NCI-H2196 (cell line): ENCODE results near the gene FAM241B.
A peak's percentile ranks its signal among the peaks of the same experiment; 100 is the strongest.

Experiments
- DNase-seq: peaks from one replicate; lab custom pipeline; 2025; ENCODE audit not compliant: unreplicated experiment; lab: John Stamatoyannopoulos, UW

Gene FAM241B

DNA sequence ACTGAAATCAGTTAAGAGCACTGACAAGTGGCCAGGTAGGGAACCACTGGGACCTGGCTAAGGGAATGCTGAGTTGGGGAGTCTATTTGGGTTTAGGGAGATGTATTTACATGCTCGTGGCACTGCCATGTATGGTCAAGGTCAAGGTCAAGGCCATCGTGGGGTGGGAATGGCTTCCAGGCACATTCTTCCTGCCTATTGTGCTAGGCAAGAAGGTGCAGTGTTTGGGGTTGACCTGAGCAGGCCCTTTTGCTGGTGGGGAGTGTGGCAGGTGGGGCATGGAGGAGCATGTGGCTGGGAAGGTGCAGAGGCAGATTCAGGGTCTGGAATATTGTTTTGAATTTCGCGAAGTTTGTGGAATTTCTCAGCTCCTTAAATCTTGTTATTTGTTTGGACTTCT, 17.8 kb downstream of the FAM241B start:
- DNase-seq, result no peak

DNA sequence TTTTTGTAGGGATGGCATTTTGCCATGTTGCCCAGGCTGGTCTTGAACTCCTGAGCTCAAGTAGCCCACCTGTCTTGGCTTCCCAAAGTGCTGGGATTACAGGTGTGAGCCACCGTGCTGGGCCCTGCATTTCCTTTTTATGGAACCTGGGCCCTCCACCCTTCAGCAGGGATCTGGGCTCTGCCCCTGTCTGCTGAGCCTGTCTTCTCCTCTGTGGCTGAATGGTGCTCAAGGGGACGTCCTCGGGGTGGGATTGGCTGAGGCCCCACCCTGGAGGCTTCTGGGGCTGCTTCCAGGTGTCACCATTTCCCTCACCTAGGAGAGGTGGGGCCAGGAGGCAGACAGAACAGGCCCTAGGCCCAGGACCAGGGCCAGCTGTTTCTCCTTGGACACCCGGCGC, 18.4 kb downstream of the FAM241B start:
- no peak for DNase-seq

DNA sequence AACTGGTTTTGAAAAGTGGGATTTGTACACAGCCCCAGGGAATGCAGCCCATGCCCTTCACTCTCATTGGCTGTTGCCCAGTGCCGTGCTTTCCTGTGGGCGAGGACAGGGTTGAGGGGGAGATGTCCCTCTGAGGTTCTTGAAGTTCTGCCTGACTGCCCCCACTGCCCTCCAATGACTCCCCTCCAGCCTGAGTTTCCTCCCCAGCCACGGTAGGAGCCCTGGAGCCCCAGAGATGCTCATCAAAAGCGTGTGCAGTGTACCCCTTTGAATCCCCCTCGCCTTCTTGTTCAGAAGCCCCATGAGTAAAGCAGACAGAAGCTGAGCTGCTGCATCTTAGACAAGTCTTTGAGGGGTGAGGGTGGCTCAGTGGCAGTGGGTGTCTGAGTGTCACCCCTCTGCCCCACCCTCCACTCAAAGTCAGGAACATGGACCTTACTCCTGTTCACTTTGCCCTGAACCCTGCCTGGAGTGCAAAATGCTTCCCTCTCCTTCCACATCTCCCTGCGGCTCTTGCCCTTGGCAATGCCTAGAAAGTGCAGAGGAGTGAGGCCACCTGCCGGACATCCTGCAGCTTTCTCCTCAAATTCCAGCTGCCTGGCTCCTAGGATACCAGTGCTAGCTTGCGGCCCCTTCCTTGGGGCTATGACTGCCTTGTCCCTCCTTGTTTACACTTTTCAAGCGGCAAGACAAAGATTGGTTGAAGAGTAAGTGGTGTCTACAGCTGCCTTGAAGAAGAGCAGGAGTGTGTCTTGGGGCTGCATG, 19.9 kb downstream of the FAM241B start:
- no peak for DNase-seq

GRCh38 chr10:69650589-69651261, 20.7 kb downstream of the FAM241B start:
- DNase-seq, result no peak

DNA sequence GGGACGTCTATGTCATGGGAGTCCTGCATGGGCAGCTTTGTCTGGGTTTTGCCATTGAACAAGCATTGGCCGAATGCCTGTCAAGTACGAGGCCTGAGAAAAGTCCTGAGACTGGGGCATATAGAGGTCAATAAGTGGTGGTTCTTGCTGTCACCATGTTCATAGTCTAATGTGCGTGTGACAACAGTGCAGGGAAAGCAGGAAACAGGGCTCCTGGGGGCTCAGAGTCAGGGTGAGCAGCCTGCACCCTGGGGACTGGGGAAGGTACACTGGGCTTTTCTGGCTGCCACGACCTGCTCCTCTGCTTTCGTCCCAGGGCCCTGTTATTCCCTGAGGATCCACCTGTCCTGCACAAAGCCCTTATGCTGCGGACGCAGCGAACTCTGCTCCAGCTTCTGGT, 21.3 kb downstream of the FAM241B start:
- DNase-seq, result no peak

GRCh38 chr10:69652111-69652856, 22.2 kb downstream of the FAM241B start:
- DNase-seq, result no peak

GRCh38 chr10:69652857-69653199, 22.8 kb downstream of the FAM241B start:
- DNase-seq, result no peak

- DNase-seq, result no peak
These were observed 23.5 kb downstream of the FAM241B start for GRCh38 chr10:69653561-69653960.

DNA sequence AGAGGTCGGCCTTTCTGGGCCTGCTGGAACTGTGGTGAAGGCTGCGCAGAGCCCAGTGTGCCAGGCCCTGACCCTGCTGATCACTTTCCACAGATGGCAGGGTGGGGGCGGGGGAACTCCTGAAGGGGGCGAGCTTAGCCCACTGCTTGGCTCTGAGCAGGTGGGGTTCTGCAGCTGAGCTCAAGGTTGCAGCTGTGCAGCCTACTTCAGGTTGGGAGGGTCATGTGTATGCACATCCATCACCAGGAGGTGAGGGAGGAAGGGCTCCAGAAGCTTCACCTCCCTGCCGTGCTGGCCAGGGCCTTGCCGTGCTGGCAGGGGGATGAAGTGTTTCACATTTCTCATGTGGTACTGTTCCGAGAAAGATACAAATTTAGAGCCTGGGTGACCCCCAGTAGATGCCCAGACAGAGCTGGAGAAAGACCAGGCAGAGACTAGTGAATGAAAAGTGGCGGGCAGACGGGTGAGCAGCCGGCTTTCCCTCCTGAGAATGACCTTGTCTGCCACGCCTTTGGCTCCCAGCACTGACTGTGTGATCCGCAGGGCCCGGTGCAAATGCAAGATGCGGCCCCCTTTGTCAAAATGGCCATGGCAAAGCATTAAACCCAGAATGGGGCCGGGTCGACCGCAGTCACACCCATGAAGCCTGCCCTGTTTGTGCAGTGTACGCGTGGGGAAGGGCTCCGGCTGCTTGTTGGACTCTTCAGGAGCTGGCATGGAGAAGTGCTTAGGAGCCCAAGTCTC, 25.2 kb downstream of the FAM241B start:
- no peak for DNase-seq

DNA sequence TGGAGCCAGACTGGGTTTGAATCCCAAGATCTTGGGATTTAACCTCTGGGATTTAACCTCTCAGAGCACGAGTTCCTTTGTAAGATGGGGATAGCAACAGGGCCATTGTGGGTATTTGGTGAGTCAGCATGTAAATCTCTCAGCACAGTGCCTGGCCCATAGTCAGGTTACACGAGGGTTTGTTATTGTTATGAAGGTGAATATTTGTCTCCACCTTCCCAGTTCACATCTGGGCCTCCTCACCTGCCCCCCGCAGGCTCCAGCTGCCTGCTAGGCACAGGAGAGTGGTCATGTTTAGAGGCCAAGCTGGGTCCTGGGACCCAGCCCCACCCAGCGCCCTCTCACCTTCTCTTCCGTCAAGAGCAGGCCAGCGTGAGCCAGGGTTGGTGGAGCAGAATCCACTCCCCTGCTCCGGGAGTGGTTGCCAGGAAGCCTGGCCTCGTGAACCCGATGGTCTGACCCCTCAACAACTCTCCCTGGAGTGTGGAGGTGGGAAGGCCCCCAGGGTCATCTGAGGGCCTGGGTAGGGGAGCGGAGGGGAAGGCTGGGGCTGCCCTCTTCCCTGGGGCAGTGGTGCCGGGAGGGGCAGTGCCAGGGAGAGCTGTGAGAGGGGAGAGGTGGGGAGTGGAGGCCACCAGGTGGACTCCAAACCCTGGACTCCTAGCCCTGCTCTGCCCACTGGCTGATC, 26.0 kb downstream of the FAM241B start:
- no peak for DNase-seq

- DNase-seq, result no peak
These were observed 26.8 kb downstream of the FAM241B start for GRCh38 chr10:69656742-69657269.

DNA sequence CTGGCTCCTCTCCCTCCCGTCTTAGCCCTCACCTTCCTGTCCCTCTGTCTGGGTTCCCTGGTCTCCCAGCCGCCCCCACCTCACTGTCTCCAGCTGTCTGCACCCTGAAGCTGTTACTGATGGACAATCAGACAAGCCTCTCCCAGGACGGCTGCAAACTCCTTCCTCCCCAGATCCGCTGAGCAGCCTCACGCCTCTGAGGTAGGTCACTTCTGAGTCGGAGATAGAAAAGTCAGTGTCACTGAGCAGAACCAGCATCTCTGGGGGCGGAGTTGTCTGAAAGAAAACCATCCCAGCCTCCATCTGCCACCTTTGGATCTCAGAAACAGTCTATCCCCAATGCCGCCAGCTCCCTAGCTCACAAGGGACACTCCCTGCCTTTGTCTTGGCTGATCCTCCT, 27.4 kb downstream of the FAM241B start:
- DNase-seq, result no peak

DNA sequence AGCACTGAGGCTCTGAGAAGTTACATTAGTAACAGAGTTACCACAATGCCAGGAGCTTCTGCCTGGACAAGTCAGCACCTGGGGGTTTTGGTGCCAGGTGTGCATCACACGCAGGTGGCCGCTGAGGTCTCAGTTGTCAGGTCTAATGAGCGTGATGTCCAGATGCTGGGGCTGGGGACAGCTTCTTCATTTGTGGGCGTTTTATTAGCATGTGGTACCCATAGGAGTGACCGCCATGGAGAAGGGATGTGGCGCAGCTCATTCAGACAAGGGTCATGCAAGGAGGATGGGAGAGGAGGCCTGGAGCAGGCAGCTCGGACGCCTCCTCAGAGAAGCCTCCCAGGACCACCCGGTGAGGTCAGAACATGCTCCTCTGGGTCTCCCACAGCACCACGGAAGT, 27.8 kb downstream of the FAM241B start:
- DNase-seq, result no peak

- DNase-seq, result peak; percentile 1
These were observed 29.4 kb downstream of the FAM241B start for GRCh38 chr10:69659241-69660038.

- no peak for DNase-seq
These were observed 30.2 kb downstream of the FAM241B start for GRCh38 chr10:69660296-69660695.

DNA sequence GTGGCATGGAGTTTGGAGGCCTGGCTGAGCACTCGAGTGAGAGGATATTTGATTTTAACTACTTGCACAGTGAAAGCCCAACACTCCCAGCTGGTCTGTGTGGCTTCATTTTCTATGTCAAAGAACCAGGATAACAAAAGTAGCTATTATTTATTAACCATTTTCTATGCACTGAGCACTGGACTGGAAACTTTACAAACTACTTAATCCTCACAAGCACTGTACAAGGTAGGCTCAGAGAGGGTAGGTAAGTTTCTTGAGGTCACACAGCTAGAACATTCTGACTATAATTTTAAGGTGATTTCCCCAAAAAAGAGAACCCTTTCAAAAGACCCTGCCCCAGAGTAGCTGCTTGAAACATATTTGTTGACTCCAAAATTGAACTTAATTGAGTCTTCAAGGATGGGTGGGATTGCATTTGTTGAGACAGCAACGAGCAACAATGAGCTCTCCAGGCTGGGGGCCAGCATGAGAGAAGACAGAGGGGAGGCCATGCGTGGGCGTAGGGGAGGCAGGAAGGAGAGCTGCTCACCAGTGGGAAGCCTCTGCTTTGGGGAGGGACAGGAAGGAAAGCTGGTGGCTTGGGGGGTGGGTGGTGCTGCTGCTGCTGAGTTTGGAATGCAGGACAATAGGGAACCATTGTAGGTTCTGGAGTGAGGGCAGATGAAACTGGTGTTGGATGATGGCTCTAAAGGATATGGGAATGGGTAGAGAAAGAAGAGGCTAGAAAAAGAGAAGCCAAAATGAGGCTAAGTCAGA, 31.5 kb downstream of the FAM241B start:
- DNase-seq, result no peak

GRCh38 chr10:69662173-69662877, 32.3 kb downstream of the FAM241B start:
- DNase-seq, result no peak

- no peak for DNase-seq
These were observed 32.9 kb downstream of the FAM241B start for GRCh38 chr10:69662901-69663300.
